ENCODE measurements around the gene FBXO48. TPM values are rescaled to one million over a fixed set of nuclear protein-coding genes. Genes with fewer than 3 reads are reported as not detected.

Gene FBXO48
- total and polyA plus RNA-seq, 2 experiments from 2014 or later, result 1.1 to 1.3 TPM

- no peaks in the 10 kb centered on the region for H3K36me3 ChIP-seq (ENCODE audit: insufficient read depth)
- H3K9me2 ChIP-seq (ENCODE audit: insufficient read depth), result no peaks in the 10 kb centered on the region
- H3K27ac Mint-ChIP-seq, result no peak overlapping the region
- H3K27me3 ChIP-seq (ENCODE audit: insufficient read depth), result no peaks in the 10 kb centered on the region
- no peak for TF ChIP-seq STAT1 (IDR thresholded peaks at IDR 0.05; ENCODE audit: unreplicated experiment)
- TF ChIP-seq ZNF462 (CRISPR knock-in tag; IDR thresholded peaks at IDR 0.05), result 0 out of 2 replicates have a peak, but pooled peaks have one; percentile 23
- no peak overlapping the region for H3K4me3 ChIP-seq
- peaks cover 9% of the 10 kb centered on the region for H3K4me1 Mint-ChIP-seq
- ATAC-seq, result peak; percentile 59
- no peaks in the 10 kb centered on the region for H3K79me2 ChIP-seq (replicated peaks; ENCODE audit: insufficient read depth)
- no peaks in the 10 kb centered on the region for H3K9me3 Mint-ChIP-seq
- H2AFZ ChIP-seq, result no peak overlapping the region
- H3K4me3 Mint-ChIP-seq, result no peak overlapping the region
- H3K4me2 ChIP-seq, result no peak overlapping the region
- peak; percentile 32 for DNase-seq (ENCODE audit: low spot score)
- H3F3A ChIP-seq (replicated peaks; ENCODE audit: low read depth), result no peaks in the 10 kb centered on the region
- no peaks in the 10 kb centered on the region for H4K20me1 ChIP-seq (replicated peaks; ENCODE audit: insufficient read depth)
- 0 out of 2 replicates have a peak, but pooled peaks cover 9% of the 10 kb centered on the region for H3K4me1 ChIP-seq (ENCODE audit: insufficient read depth)
- H3K36me3 Mint-ChIP-seq (ENCODE audit: low read depth), result peaks cover 8% of the 10 kb centered on the region; the same call in 1 of the 3 replicates
- no peak overlapping the region for H3K27ac ChIP-seq (ENCODE audit: low read depth)
- H3K27me3 Mint-ChIP-seq (ENCODE audit: insufficient read depth, low read depth, poor library complexity), result no peaks in the 10 kb centered on the region
These were observed 38.6 kb upstream of the FBXO48 start for GRCh38 chr2:68505603-68506159.

- no peak for ATAC-seq
- 0 out of 2 replicates have a peak, but pooled peaks cover 9% of the 10 kb centered on the region for H3K4me1 ChIP-seq (ENCODE audit: insufficient read depth)
- peaks cover 7% of the 10 kb centered on the region; the same call in 2 of the 3 replicates for H3K36me3 Mint-ChIP-seq (ENCODE audit: low read depth)
- no peak for TF ChIP-seq REST (IDR thresholded peaks at IDR 0.05; ENCODE audit: unreplicated experiment)
- TF ChIP-seq JUNB (IDR thresholded peaks at IDR 0.05; ENCODE audit: unreplicated experiment), result no peak
- no peak for TF ChIP-seq EZH2 (IDR thresholded peaks at IDR 0.05; ENCODE audit: low read depth, unreplicated experiment)
- no peak for TF ChIP-seq ZNF114 (CRISPR knock-in tag; IDR thresholded peaks at IDR 0.05)
- no peak for TF ChIP-seq CREB1 (CRISPR knock-in tag; IDR thresholded peaks at IDR 0.05; ENCODE audit: low read depth)
- TF ChIP-seq STAT1 (IDR thresholded peaks at IDR 0.05; ENCODE audit: unreplicated experiment), result no peak
- TF ChIP-seq ETS1 (IDR thresholded peaks at IDR 0.05), result no peak
These were observed 34.7 kb upstream of the FBXO48 start for GRCh38 chr2:68501768-68502167.

More at GRCh38 chr2:68501768-68502167, 34.7 kb upstream of the FBXO48 start:
- Histone ChIP-seq H2AFZ (no peak overlapping the region), H3F3A (replicated peaks; ENCODE audit: low read depth) (no peaks in the 10 kb centered on the region), H3K27ac (ENCODE audit: low read depth) (no peak overlapping the region), H3K4me2 (no peak overlapping the region), H3K9me2 (ENCODE audit: insufficient read depth) (no peaks in the 10 kb centered on the region), H3K4me3 (no peak overlapping the region), H3K79me2 (replicated peaks; ENCODE audit: insufficient read depth) (no peaks in the 10 kb centered on the region), H3K27me3 (ENCODE audit: insufficient read depth) (no peaks in the 10 kb centered on the region), H3K36me3 (ENCODE audit: insufficient read depth) (no peaks in the 10 kb centered on the region), H4K20me1 (replicated peaks; ENCODE audit: insufficient read depth) (no peaks in the 10 kb centered on the region)
- Mint-ChIP-seq H3K4me3 (no peak overlapping the region), H3K9me3 (peaks cover 7% of the 10 kb centered on the region), H3K27ac (peak overlapping the region; percentile 20), H3K27me3 (ENCODE audit: insufficient read depth, low read depth, poor library complexity) (no peaks in the 10 kb centered on the region), H3K4me1 (peaks cover 9% of the 10 kb centered on the region)
- no peak for DNase-seq (ENCODE audit: low spot score)
